Left renal cortex interstitium (tissue), 4 donors: ENCODE results near the gene SLC29A3. TPM values are rescaled to one million over a fixed set of nuclear protein-coding genes. Genes with fewer than 3 reads are reported as not detected.
"Not testable (repeated sequence)": the region's sequence is repeated elsewhere in the genome, so short reads cannot be mapped to it uniquely, and the experiment has no call there.

Experiments used
- DNase-seq, 4 donors: peaks; one replicate each; pipeline ENCODE4 v3.0.0-alpha.2; 2013; ENCODE audit warnings: low read depth in 4 of 4, low spot score in 2 of 4, missing footprints in 1 of 4
- polyA plus RNA-seq, 4 donors: library from polyadenylated mRNA; unstranded; fragments of 120-200 nt; gene quantifications; one replicate each; pipeline ENCODE4 v1.2.1, GENCODE V29; 2013; ENCODE audit not compliant: insufficient read length in 4 of 4

The SLC29A3 gene
- polyA plus RNA-seq, 4 donors = 6.8 to 9.3 (median 7.9) TPM

- no peak for DNase-seq
These were observed 24.3 kb downstream of the SLC29A3 start for GRCh38 chr10:71343392-71343773.

DNA sequence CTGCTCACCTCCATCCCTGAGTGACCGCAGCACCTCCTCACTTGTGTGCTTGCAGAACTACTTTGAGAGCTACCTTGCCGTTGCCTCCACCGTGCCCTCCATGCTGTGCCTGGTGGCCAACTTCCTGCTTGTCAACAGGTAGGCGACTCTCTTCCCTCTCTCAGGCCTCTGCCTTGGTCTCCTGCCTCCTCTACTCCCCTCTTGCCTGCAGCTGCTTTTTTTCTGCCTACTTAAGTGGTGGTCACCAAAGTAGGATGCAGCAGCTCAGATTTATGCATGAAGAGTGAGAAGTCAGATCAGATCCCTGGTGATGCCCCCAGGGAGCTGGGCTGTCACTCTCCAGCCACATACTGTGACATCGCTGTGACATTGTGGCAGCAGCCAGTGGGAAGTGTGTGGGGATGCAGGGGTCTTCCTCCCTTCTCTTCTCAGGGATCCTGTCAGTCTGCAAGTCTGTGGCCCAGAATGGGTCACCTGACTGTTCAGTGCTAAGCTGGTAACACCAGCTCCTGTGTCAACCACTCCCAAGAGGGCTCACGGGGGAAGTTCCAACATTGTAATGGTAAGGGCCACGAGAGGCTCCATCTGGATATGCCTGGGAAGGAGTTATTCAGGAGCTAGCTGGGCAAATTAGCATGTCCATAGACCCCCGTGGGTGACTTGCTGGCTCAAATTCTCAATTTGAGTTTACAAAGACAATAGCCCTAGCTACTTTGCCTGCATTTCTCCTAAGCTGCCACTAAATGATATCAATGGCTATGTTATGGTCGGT is 25.3 kb downstream of the SLC29A3 start:
- no peak for DNase-seq

DNA sequence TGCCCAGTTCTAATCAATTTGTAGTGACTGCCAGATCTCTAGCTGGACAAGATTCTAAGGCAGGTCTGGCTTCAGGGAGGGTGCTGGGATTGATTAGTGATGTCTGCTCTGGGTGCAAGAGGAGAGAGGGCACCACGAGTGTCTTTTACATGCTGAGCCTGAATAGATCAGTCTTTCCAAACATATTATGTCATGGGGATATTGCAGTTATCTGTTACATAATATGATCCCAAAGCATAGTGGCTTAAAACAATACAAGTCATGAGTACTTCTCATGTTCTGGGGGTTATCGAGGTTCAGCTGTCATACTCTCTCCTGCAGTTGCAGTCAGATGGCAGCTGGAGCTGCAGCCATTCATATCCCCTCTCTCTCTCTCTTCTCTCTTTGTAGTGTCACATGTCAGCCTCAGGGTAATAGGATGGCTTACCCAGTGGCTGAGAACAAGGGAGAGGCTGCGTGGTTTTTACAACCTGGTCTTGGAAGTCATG is 26.0 kb downstream of the SLC29A3 start:
- no peak for DNase-seq

GRCh38 chr10:71345694-71346093 is 26.6 kb downstream of the SLC29A3 start:
- no peak for DNase-seq

DNA sequence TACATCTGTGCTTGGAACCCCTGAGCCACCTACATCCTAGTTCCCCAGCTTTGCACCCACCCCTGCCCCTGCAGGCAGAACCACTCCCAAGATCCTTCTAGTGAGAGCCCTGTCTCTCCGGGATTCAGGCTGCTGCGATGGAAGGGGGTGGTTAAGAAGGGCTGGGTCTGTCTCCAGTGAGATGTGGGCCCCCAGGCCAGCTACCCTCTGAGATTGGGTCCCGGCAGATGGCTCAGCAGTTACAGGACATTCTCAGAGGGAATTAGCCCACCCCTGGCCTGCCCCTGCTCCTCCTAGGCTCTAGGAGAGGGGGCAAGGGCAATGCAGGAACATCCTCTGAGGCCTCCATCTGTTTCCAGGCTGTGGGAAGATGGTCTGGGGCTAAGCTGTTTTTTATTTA is 27.7 kb downstream of the SLC29A3 start:
- DNase-seq = no peak

DNA sequence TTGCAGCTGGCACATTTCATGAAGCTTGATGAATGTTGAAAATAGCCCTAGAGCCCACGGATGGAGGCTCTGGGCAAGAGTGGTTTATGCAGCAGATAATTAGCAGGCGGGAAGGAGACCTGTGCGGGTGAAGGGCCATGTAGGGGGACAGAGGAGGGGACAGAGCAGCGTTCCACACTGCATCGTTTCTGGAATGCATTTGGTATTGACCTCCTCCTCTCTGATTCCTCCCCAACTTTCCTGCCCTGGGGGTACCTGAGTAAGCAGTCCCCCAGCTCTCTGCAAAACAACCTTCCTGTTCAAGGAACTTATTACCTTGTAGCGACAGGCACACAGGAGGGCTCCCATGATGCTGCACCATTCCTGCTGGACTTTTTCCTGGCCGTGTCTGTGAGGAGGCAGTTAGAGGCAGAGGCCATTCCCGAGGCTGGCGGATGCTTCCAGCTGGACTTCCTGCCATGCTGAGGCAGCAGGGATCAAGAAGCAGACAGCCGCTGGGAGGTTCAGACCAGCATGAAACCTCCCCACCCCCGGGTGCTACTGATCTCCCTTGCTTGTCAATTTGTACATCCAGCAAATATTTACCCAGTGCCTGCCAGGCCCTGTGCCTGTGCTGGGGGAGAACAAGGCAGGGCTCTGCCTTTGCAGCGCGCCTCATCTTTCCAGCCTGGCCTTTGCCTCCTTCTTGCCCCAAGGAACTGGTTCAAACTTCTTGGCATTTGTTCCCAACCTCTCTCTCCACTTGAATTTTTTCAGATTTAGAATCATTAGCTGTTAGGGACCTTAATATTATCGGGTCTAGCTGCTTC is 28.7 kb downstream of the SLC29A3 start:
- no peak for DNase-seq

DNA sequence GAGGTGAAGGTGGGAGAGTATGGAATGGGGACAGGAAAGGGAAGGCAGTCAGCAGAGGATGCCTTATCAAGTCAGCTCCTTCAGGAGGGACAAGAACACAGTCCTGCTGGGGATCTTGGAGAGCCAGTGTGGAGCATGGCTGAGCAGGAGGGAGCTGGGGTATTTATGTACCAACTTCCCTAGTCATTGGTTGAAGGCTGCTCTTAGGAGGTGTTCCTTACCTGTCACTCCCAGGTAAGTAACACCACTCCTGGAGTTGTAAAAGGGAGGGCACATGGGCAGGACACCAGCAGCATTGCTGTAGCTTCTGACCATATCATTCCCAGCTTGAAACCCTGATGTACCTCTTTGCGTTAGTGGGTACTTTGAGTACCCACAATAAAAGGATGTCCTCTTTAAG is 29.8 kb downstream of the SLC29A3 start:
- no peak for DNase-seq

- no peak for DNase-seq
These were observed 30.3 kb downstream of the SLC29A3 start for GRCh38 chr10:71349406-71349805.

- DNase-seq = no peak
These were observed 32.0 kb downstream of the SLC29A3 start for GRCh38 chr10:71351087-71351486.

GRCh38 chr10:71351628-71352319 is 32.7 kb downstream of the SLC29A3 start:
- no peak for DNase-seq

- no peak for DNase-seq
These were observed 34.6 kb downstream of the SLC29A3 start for GRCh38 chr10:71353639-71354038.

GRCh38 chr10:71354776-71355175 is 35.7 kb downstream of the SLC29A3 start:
- DNase-seq = no peak

- DNase-seq = no peak
These were observed 36.8 kb downstream of the SLC29A3 start for GRCh38 chr10:71355886-71356285.

DNA sequence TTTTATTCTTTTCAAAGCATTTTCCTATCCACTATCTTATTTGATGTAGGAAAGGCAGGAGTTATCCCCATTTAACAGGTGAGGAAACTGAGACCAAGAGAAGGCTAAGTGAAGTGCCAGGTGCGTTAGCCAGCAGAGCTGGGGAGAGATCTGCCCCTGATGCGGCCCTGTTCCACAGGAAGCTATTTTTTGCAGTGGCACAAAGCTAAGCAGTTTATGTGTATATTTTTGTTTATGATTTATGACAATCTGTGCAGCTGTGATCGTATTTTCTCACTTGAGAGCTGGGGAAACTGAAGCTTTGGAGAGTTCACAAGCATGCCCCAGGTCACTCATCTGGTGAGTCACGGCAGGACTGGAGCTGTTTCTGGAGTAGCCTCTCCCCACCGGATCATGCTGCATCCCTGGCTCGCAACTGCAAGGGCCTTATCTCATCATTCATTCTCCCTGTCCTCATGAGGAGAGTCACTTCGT is 38.8 kb downstream of the SLC29A3 start:
- no peak for DNase-seq

GRCh38 chr10:71358277-71358676 is 39.2 kb downstream of the SLC29A3 start:
- DNase-seq = no peak

- DNase-seq = not testable (repeated sequence)
These were observed 39.8 kb downstream of the SLC29A3 start for GRCh38 chr10:71358906-71359305.

DNA sequence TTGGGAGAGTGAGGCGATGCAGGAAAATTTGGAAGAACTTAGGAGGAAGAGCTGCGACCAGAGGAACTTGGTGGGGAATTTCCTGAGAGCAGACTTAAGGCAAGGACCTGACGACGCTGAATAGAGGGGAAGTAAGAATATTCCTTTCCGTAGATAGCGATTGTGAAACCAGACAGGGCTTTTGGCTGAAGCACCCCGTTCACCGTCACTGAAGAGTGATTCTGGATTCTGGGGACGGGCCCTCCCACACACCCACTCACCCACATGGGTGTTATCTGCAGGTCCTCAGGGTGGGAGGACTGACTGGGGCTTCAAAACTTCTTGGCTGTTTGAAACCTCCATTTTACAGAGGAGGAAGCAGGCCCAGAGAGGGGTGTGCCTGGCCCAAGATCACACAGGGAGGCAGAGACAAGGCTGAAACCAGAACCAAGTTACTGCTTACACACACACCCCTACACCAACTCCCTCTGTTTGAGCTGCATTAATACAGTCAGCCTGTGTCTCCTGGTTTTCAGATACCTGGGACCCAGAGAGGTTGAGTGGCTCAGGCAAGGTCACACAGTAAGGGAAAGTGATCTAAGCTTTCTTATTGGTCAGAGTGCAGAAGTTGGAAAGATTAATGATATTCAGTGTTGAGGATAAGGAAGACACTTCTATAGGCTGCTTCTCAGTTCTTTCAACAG is 40.4 kb downstream of the SLC29A3 start:
- no peak for DNase-seq

DNA sequence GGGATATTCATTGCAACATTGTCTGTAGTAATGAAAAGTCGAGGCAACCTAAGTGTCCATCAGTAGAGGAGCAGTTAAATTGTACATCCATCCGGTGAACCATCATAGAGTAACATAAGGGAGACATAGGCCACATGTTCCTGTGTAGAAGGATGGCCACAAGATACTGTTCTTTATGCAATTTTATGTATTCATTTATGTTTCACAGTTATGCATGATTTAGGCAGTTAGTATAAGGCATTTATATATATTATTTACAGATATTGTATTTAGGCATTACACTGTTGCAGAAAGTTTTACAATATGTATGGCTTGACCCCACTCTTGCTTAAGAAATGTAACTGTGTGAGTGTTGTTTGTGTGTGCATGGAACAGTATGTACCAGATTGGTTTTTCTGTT is 41.7 kb downstream of the SLC29A3 start:
- DNase-seq = no peak

- DNase-seq = no peak
These were observed 42.5 kb downstream of the SLC29A3 start for GRCh38 chr10:71361581-71361980.

GRCh38 chr10:71362141-71362540 is 43.1 kb downstream of the SLC29A3 start:
- DNase-seq = no peak

- no peak for DNase-seq
These were observed 44.9 kb downstream of the SLC29A3 start for GRCh38 chr10:71363936-71364335.
